Measurements from ENCODE around the gene ATL2.

DNA sequence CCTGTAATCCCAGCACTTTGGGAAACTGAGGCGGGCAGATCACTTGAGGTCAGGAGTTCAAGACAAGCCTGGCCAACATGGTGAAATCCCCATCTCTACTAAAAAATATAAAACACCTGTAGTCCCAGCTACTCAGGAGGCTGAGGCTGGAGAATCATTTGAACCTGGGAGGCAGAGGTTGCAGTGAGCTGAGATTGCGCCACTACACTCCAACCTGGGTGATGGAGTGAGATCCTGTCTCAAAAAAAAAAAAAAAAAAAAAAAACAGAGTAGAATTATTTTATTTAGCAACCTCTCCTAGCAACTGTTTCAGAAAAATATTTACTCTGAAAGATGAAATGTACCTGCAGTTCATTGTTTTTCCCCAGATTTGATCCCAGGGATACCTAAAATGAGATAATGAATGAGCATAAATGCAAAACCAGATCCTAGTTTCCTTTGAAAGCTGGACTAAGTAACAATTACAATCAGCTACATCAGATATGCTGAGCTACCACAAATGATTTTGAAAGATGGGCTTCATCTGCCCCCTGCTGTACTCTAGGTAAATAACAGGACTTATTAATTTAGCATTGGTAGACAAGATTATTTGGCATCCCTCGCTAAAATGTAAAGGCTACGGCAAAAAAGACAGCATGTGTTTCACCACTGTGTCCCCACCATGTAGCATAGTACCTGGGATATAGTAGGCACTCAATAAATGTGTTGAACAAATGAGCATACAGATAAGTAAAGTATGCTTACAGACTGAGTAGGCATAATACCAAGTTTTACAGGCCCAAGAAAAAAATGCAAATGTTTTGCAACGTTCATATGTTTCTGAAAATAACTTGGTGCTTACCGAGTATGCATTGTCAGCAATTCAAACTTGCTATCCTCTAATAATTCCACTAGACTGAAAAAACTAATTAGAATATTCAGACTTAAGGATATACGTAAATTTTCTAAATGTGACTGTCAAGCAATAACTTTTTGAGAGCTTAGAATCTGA, 102.5 kb downstream of the ATL2 start:
- TF ChIP-seq, protein P1, sequence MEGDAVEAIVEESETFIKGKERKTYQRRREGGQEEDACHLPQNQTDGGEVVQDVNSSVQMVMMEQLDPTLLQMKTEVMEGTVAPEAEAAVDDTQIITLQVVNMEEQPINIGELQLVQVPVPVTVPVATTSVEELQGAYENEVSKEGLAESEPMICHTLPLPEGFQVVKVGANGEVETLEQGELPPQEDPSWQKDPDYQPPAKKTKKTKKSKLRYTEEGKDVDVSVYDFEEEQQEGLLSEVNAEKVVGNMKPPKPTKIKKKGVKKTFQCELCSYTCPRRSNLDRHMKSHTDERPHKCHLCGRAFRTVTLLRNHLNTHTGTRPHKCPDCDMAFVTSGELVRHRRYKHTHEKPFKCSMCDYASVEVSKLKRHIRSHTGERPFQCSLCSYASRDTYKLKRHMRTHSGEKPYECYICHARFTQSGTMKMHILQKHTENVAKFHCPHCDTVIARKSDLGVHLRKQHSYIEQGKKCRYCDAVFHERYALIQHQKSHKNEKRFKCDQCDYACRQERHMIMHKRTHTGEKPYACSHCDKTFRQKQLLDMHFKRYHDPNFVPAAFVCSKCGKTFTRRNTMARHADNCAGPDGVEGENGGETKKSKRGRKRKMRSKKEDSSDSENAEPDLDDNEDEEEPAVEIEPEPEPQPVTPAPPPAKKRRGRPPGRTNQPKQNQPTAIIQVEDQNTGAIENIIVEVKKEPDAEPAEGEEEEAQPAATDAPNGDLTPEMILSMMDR (IDR thresholded peaks at IDR 0.05): peak; percentile 53 to 95 (median 88)
- no peak for TF ChIP-seq POLR2A (IDR thresholded peaks at IDR 0.05)
